ENCODE measurements around the gene THNSL1. TPM values are rescaled to one million over a fixed set of nuclear protein-coding genes. Genes with fewer than 3 reads are reported as not detected.

Gene THNSL1
- total and polyA plus RNA-seq, 2 of the 8 experiments (the other 6 are each of a cell fraction or from before 2014, with no cell fraction given): 1.4 to 3.1 TPM

- H3K4me1 ChIP-seq (replicated peaks in 1 of 4; ENCODE audit: control insufficient read depth in 3 of 4, insufficient read depth in 4 of 4, low read length in 3 of 4): no peaks in the 10 kb centered on the region
- POLR2A ChIA-PET (ENCODE audit: partially characterized antibody): no interaction called here
- no peak for TF ChIP-seq HDAC2 (IDR thresholded peaks at IDR 0.05; ENCODE audit: borderline replicate concordance in 1 of 2, low read depth in 2 of 2, low read length in 2 of 2)
Measured at GRCh38 chr10:25029519-25029918, 13.1 kb downstream of the THNSL1 start.

More at GRCh38 chr10:25029519-25029918, 13.1 kb downstream of the THNSL1 start:
- H3K9ac ChIP-seq (replicated peaks in 1 of 4; ENCODE audit: extremely low read depth in 1 of 4, low read depth in 3 of 4, low read length in 3 of 4): no peak overlapping the region
- H3K4ac ChIP-seq (replicated peaks; ENCODE audit: insufficient read length, low read depth, low read length): no peak overlapping the region
- no peak overlapping the region for H2AFZ ChIP-seq (ENCODE audit: low read length)
- no peaks in the 10 kb centered on the region for H3K9me3 ChIP-seq (ENCODE audit: insufficient read depth in 2 of 2, low read depth in 1 of 2, low read length in 1 of 2)
- FAIRE-seq (no peak), DNase-seq (ENCODE audit: low read depth in 1 of 2, low spot score in 2 of 2) (no peak)
- CTCF ChIA-PET (ENCODE audit: partially characterized antibody): interaction anchor here (0.9 to 1.3 kb wide), 2 partner anchors 25 to 51 kb away, joined by 3 to 5 read pairs; no protein-coding TSS in a partner anchor
- no peak overlapping the region for H2AK5ac ChIP-seq (ENCODE audit: low read depth, low read length)
- H3K4me2 ChIP-seq (ENCODE audit: insufficient read depth in 1 of 2, low read depth in 2 of 2, low read length in 2 of 2): no peak overlapping the region
- WGBS, 2 experiments (ENCODE audit: extremely low coverage in 1 of 2, insufficient coverage in 1 of 2, insufficient read length in 1 of 2, insufficient replicate concordance in 2 of 2, low coverage in 1 of 2, low lambda C conversion rate in 2 of 2, missing lambda C conversion rate in 1 of 2): 87% methylated on average over 2 of the region's 2 CpGs; no CpG with 5 or more reads in 1 of the 2 experiments
- H3K79me2 ChIP-seq (ENCODE audit: control insufficient read depth in 1 of 2, insufficient read depth in 2 of 2, low read length in 2 of 2): no peaks in the 10 kb centered on the region
- no peaks in the 10 kb centered on the region for H3K79me1 ChIP-seq (ENCODE audit: low read depth, low read length)
- no peak overlapping the region for H3K14ac ChIP-seq (ENCODE audit: insufficient read length)
- no peaks in the 10 kb centered on the region for H3K27me3 ChIP-seq (replicated peaks in 1 of 4; ENCODE audit: control insufficient read depth in 3 of 4, extremely low read depth in 1 of 4, insufficient read depth in 3 of 4, low read length in 3 of 4)
- H3K23me2 ChIP-seq (ENCODE audit: low read depth, low read length): no peaks in the 10 kb centered on the region
- H2BK5ac ChIP-seq (ENCODE audit: low read depth, low read length): no peak overlapping the region
- H2BK15ac ChIP-seq (ENCODE audit: low read length): no peak overlapping the region
- H2BK12ac ChIP-seq (ENCODE audit: low read depth, low read length): no peak overlapping the region
- no peak overlapping the region for H4K91ac ChIP-seq (replicated peaks; ENCODE audit: insufficient read length, low read length)
- no peak overlapping the region for H4K5ac ChIP-seq (ENCODE audit: insufficient read length, low read depth, low read length)
- no peaks in the 10 kb centered on the region for H3K36me3 ChIP-seq (ENCODE audit: control insufficient read depth in 2 of 4, insufficient read depth in 4 of 4, low read length in 3 of 4)
- no peak overlapping the region for H3K4me3 ChIP-seq (ENCODE audit: extremely low read depth in 1 of 4, insufficient read depth in 2 of 4, low read depth in 3 of 4, low read length in 4 of 4)
- H3K56ac ChIP-seq (replicated peaks; ENCODE audit: insufficient read length, low read depth, low read length): no peak overlapping the region
- no peak overlapping the region for H2BK120ac ChIP-seq (replicated peaks; ENCODE audit: low read depth, low read length)
- H2BK20ac ChIP-seq (ENCODE audit: low read length): no peak overlapping the region
- no peak overlapping the region for H4K8ac ChIP-seq (ENCODE audit: extremely low read depth, insufficient read depth, low read length)
- no peak overlapping the region for H3K18ac ChIP-seq (ENCODE audit: extremely low read depth, low read length)
- no peak overlapping the region for H3K23ac ChIP-seq (ENCODE audit: insufficient read length)
- H3K27ac ChIP-seq (ENCODE audit: low read depth, low read length): no peak overlapping the region
- no peaks in the 10 kb centered on the region for H4K20me1 ChIP-seq (replicated peaks in 1 of 2; ENCODE audit: control insufficient read depth in 1 of 2, insufficient read depth in 2 of 2, low read length in 2 of 2)
